KOPT-K1 (cell line): Measurements from ENCODE around the gene RPL3.
"Not testable (repeated sequence)": the region's sequence is repeated elsewhere in the genome, so short reads cannot be mapped to it uniquely, and the experiment has no call there.

Experiments used
- H3K27ac ChIP-seq: fragments of 200-600 bp; sonication (generic); 2 replicates; pipeline ENCODE4 v1.5.1; 2016; ENCODE audit warnings: antibody characterized with exemption, mild to moderate bottlenecking, low read depth, low read length; ENCODE audit not compliant: poor library complexity, severe bottlenecking
- H3K36me3 ChIP-seq: fragments of 200-600 bp; sonication (generic); 2 replicates; pipeline ENCODE4 v1.5.1; 2017; ENCODE audit warnings: antibody characterized with exemption, mild to moderate bottlenecking, low read length, moderate library complexity; ENCODE audit not compliant: insufficient read depth
- H3K9me3 ChIP-seq: fragments of 200-600 bp; sonication (generic); 2 replicates; pipeline ENCODE4 v1.5.1; 2017; ENCODE audit warnings: antibody characterized with exemption, low read length, mild to moderate bottlenecking; ENCODE audit not compliant: insufficient read depth, poor library complexity, severe bottlenecking

The RPL3 gene

DNA sequence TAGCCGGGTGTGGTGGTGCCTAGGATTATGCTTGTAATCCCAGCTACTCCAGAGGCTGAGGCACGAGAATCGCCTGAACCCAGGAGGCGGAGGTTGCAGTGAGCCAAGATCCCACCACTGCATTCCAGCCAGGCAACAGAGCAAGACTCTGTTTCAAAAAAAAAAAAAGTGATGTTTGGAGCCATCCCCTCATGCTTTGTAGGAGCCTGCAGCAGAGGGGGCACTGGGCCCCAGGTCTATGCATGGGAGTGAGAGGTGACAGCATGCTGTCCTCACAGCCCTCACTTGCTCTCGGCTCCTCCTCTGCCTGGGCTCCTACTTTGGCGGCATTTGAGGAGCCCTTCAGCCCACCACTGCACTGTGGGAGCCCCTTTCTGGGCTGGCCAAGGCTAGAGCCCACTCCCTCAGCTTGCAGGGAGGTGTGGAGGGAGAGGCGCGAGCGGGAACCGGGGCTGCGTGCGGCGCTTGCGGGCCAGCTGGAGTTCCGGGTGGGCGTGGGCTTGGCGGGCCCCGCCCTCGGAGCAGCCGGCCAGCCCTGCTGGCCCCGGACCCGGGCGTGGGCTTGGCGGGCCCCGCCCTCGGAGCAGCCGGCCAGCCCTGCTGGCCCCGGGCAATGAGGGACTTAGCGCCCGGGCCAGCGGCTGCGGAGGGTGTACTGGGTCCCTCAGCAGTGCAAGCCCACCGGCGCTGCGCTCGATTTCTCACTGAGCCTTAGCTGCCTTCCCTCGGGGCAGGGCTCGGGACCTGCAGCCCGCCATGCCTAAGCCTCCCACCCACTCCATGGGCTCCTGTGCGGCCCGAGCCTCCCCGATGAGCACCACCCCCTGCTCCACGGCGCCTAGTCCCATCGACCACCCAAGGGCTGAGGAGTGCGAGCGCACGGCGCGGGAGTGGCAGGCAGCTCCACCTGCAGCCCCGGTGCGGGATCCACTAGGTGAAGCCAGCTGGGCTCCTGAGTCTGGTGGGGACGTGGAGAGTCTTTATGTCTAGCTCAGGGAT is 38.0 kb upstream of the RPL3 start:
- H3K36me3 ChIP-seq, H3K27ac ChIP-seq, H3K9me3 ChIP-seq: not testable (repeated sequence)

DNA sequence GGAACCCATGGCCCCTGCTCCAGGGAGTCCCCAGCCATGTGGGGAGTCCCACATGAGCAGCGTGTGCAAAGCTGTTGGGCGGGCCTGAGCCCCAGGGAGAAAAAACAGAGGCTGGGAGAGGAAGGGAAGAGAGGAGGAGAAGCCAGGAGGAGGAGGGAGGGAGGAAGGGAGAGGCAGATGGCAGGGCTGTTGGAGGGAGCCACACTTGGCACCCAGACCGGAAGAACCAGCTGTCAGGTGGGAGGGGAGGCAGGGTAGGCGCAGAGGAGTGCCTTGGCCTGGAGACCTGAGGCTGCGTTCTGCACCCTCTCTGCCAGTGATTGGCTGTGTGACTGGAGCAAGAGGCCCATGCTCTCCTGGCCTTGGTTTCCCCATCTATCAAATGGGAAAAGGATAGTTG is 37.0 kb upstream of the RPL3 start:
- H3K36me3 ChIP-seq = no peaks in the 10 kb centered on the region
- H3K9me3 ChIP-seq = no peaks in the 10 kb centered on the region
- H3K27ac ChIP-seq = no peak overlapping the region

DNA sequence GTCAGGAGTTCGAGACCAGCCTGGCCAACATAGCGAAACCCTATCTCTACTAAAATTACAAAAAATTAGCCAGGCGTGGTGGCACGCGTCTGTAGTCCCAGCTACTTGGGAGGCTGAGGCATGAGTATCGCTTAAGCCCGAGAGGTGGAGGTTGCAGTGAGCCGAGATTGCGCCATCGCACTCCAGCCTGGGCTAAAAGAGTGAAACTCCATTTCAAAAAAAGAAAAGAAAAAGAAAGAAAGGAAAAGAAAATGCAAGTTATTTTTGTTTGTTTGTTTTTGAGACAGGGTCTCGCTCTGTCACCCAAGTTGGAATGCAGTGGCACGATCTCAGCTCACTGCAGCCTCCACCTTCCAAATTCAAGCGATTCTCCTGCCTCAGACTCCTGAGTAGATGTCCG is 36.4 kb upstream of the RPL3 start:
- not testable (repeated sequence) for H3K36me3 ChIP-seq, H3K9me3 ChIP-seq

DNA sequence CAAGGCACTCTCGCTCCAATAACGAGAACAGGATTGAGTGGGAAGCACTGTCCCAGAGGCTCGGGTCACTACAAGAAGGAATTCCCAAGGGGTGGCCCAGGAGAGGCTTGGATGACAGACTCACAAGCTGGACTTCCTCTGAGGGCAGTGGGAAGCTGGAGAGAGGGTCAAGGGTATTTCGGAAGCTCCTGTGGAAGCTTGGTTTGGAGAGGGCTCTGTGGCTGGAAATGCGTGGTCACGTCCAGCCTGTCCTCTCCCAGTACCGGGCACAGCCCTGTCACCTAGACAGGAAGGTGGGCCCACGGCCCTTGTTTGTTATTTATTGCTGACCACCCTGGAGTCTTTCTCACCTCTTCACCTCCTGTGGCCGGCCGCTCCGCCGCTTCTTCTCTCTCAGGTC is 35.7 kb upstream of the RPL3 start:
- Histone ChIP-seq H3K36me3 (no peaks in the 10 kb centered on the region), H3K9me3 (no peaks in the 10 kb centered on the region), H3K27ac (no peak overlapping the region)

More for the DNA sequence above, 36.4 kb upstream of the RPL3 start:
- not testable (repeated sequence) for H3K27ac ChIP-seq

DNA sequence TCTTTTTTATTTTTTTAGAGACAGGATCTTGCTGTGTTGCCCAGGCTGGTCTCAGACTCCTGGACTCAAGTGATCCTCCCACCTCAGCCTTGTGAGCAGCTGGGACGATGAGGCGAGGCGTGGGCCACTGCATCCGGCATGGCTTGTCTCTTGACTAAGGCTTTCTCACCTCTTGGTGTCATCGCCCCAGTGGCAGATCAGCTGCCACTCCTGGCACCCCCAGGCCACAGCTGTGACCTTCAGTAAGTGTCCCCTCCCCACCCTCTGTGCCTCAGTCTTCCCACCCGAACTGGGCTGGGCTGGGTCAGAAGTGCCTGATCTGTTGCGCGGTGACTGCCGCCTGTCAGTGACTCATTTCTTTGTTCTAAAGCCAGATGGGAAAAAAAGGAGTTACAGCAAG is 33.9 kb upstream of the RPL3 start:
- Histone ChIP-seq H3K27ac (no peak overlapping the region), H3K9me3 (no peaks in the 10 kb centered on the region), H3K36me3 (no peaks in the 10 kb centered on the region)

DNA sequence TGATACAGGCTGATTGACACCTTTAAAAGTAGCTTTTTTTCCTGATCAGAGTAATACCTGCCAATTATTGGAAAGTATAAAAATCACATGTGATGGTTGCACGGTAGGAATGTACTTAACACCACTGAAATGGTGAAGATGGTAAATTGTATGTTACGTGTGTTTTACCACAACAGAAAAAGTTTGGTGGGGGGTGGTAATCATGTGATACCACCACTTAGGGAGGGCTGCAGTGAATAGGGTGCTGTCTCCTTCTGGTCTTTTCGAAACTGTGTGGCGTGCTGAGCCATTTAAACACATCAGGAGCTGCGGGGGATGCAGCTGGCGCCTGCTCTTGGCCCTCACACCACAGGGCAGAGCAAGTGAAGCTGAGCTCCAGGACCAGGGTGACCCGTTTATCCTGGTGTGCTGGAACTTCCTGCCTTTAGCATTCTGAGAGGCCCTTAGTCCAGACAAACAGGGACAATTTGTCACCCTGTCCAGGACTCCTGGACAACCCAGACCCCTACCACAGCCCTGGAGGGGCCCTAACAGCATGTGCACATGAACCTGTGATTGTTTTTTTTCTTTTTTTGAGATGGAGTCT is 33.0 kb upstream of the RPL3 start:
- no peaks in the 10 kb centered on the region for H3K36me3 ChIP-seq
- no peak overlapping the region for H3K27ac ChIP-seq
- H3K9me3 ChIP-seq = no peaks in the 10 kb centered on the region

DNA sequence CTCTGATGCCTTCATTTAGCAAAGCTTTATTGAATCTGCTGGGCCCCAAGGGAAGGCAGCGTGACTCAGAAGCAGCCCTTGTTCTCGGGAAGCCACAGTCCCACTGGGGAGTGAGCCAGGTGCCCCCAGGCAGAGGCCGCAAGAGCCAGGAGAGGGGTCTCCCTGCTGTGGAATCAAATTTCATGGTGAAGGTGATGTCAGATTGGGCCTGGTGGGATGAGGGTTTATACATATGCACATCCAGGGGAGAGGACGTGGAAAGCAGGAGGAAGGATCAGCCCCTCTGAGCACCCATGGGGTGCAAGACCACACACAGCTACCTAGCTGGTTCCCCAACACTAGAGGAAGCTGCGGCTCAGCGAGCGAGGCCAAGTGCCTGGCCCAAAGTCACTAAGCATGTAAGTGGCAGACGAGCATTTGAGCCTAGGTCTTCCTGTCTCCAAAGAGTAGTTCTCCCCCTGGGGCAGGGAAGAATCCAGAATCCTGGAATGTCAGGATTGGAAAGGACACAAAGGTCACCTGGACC is 32.3 kb upstream of the RPL3 start:
- Histone ChIP-seq H3K27ac (no peak overlapping the region), H3K9me3 (no peaks in the 10 kb centered on the region), H3K36me3 (no peaks in the 10 kb centered on the region)

DNA sequence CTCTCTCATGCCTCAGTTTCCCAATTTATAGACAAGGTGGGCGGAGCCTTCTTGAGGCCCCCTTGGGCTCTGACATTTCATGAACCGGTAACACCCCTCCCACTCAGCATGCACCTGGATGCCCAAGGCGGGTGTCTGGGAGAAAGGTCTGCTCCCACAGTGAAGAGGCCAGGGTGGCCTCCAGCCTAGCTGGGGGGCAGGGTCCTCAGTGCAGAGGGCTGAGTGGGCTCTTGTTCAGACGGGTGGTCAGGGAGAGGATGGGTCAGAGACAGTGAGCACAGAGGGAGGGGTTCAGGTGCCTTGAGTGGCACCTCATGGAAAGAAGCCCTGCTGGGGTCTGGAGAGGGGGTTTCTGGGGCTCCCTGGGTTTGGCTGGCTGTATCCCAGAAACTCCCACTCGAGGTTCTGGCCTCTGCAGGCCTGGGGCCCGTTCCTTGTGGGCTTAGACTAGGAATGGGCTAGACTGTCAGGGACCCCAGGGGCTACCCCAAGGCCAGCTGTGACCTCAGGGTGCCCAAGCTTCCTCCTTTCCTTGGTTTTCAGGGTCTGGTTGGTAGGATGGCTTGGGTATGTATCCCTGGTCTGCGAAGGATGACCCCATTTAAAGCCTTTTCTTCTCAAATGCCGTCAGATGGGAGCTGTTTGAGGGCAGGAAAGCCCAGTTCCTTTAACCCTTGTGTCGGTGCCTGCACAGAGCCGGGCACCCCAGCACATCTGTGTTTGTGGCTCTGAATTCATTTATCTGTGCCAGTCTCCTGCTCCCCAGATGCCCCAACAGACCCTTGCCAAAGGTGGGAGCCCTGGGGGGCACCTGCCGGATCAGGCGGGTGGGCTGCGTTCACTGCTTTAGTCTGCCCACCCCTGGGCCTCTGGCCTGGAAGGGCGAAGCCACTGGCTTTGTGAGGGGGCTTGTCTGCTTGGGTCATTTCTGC is 31.6 kb upstream of the RPL3 start:
- Histone ChIP-seq H3K27ac (no peak overlapping the region), H3K9me3 (no peaks in the 10 kb centered on the region), H3K36me3 (no peaks in the 10 kb centered on the region)

DNA sequence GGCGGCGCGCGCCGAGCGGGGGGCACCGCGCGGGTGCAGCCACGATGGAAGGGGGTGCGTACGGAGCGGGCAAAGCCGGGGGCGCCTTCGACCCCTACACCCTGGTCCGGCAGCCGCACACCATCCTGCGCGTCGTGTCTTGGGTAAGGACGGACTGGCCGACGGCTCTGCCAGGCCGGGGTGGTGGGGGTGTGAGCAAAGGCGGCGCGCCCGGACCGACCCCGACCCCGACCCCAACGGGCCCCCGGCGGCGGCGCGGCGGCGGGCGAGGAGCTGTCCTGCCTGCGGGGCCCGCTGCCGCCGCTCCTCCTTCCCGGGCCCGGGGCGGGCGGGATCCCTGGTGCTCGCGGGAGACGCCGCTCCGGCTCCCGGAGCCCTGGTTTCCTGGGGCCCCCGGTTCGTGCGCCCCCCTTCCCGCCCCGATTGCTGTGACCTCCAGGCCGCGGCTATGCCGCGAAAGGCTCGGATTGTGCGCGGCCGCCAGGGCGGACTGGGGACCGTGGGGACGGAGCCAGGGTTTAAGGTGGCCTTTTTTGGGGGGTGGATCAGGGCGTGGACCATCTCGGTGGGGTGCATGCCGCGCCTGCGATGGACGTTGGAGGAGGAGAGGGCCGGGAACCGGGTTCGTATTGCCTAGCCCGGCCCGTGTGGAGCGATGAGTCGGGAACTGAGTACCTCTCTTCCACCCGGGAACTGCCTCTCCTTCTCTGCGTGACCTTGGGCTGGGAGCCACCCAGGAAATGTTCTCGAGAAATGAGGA is 30.7 kb upstream of the RPL3 start, which contains the start of gene SYNGR1:
Gene SYNGR1 (plus strand): TSS at position 25 of the 760 bp plus-strand sequence. CDS start 20 bp downstream, at position 45.
- Histone ChIP-seq H3K36me3 (no peaks in the 10 kb centered on the region), H3K27ac (no peak within 1 kb of the TSS), H3K9me3 (no peaks in the 10 kb centered on the region)

DNA sequence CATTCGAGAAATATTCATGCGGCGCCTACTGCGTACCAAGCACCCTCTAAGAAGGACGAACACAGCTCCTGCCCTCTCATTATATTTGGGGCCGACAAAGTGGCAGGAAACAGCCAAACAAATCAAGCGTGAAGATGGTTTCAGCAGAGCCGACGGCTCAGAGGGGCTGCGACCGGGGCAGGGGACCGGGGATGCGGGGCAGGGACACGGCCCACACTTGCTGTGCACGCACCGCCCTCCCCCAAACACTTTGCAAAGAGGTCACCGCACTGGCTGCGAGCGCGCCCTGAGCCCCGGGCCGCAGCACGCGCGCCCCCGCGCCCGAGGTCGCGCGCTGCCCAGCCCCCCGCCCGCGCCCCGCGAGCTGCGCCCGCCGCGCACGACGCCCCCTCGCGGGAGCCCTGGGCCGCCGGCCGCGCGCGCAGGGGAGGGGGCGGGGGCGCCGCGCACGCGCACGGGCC is 30.1 kb upstream of the RPL3 start:
- H3K27ac ChIP-seq = no peak overlapping the region
- H3K36me3 ChIP-seq = no peaks in the 10 kb centered on the region
- no peaks in the 10 kb centered on the region for H3K9me3 ChIP-seq

DNA sequence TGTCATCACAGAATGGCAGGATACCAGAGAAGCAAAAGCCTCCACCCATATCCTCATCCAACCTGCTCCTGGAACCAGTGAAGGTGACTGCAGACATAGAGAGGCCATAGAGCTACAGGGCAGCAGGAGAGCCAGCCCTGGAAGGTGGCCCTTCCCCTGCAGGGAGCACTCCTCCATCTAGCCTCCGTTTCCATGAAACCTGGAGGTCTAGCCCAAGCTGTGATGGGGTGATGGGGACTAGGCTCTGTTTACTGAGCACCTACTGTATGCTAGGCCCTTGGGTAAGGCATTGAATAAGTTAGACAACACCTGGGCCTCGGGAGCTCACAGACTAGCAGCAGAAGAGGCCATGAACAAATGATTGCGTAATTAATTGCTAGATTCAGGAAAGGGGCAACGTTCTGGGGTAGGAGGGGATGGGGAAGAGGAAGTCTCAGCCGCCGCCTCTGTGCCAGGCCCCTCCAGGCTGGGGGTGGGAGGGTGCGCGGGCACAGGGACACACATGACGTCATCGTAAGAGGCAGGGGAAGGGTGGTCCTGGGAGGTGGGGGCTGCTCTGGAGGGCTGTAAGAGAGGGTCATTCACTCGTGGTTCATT is 29.6 kb upstream of the RPL3 start:
- H3K27ac ChIP-seq = no peak overlapping the region
- no peaks in the 10 kb centered on the region for H3K9me3 ChIP-seq
- H3K36me3 ChIP-seq = no peaks in the 10 kb centered on the region

DNA sequence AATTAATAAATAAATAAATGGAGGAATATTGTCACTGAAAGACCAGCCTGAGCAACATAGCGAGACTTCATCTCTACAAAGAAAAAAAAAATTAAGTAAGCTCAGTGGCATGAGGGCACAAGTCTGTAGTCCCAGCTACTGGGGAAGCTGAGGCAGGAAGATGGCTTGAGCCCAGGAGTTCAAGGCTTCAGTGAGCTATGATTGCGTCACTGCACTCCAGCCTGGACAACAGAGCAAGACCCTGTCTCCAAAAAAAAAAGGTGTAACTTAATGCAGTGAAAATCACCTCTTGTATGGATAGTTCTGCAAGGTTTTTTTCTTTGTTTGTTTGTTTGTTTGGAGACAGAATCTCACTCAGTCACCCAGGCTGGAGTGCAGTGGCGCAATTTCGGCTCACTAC is 25.8 kb upstream of the RPL3 start:
- Histone ChIP-seq H3K36me3 (no peaks in the 10 kb centered on the region), H3K9me3 (no peaks in the 10 kb centered on the region), H3K27ac (no peak overlapping the region)

DNA sequence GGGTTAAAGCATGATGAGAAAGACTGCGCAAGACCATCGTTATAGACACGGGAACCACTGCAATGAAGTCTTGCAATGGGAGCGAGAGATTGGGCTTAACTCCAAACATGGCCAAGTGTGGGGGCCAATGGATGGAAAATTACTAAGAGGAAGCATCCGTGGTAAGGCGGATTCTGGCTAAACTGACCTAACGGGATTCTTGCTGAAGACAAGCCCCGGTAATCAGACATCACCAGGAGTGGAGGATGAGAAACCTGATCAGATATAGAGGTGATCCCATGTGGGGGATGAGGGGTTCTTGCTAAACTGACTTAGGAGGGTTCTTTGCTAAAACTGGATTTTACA is 24.6 kb upstream of the RPL3 start:
- Histone ChIP-seq H3K9me3 (no peaks in the 10 kb centered on the region), H3K36me3 (no peaks in the 10 kb centered on the region), H3K27ac (no peak overlapping the region)
